Peyer's patch (tissue), 4 donors: ENCODE data around the gene AP2A2.

Source experiments
- CTCF ChIP-seq, 6 experiments: fragments of 450-650 bp in 4 of 6; fragments of 200-600 bp in 2 of 6; sonication (generic) in 1 of 6; IDR thresholded peaks; one replicate each; pipeline ENCODE4 v1.5.1; 2017 to 2019; ENCODE audit warnings: antibody characterized with exemption in 6 of 6, mild to moderate bottlenecking in 3 of 6, moderate library complexity in 1 of 6
- POLR2A ChIP-seq, 2 donors: fragments of 450-650 bp; IDR thresholded peaks; one replicate each; pipeline ENCODE4 v1.5.1; 2017; ENCODE audit warnings: antibody characterized with exemption in 2 of 2, mild to moderate bottlenecking in 2 of 2, moderate library complexity in 2 of 2

GRCh38 chr11:914747-915501 lies 10.7 kb upstream of the AP2A2 start:
- TF ChIP-seq CTCF (IDR thresholded peaks at IDR 0.05) (no peak), POLR2A (IDR thresholded peaks at IDR 0.05) (no peak)
